ENCODE measurements around the gene FLVCR2. TPM values are rescaled to one million over a fixed set of nuclear protein-coding genes. Genes with fewer than 3 reads are reported as not detected.

Gene FLVCR2
- total RNA-seq, 2 donors from 2014 or later = 6.2 to 8.9 TPM

DNA sequence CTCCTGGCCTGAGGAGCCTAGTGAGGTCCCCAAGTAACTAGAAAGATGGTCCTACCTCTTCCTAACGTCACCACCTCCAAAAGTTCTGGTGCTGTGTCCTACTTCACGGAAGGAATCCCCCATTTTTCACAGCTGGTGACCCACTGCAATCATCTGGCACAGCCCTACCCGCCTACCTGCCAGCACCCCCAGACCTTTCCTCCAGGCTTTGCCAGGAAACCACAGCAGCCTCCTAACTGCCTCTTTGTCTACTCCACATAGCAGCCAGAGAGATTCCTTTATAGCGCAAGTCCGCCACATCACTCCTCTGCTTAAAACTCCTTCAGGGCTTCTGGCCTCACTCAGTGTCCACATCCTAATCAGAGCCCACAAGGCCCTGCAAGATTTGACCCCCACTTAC is 13.4 kb upstream of the FLVCR2 start:
- 79 to 84% methylated on average over 3 to 5 of the region's 5 CpGs for WGBS, 2 experiments (ENCODE audit: insufficient coverage in 1 of 2, insufficient read length in 1 of 2)
- H3K36me3 Mint-ChIP-seq (ENCODE audit: low read depth) = no peaks in the 10 kb centered on the region
- peaks cover 19% of the 10 kb centered on the region for H3K27me3 Mint-ChIP-seq (ENCODE audit: insufficient read depth)
- Histone ChIP-seq H3K4me1 (ENCODE audit: control insufficient read depth, insufficient read depth, low read length) (no peaks in the 10 kb centered on the region), H3K36me3 (ENCODE audit: control insufficient read depth, insufficient read depth, low read length) (no peaks in the 10 kb centered on the region), H3K27ac (ENCODE audit: low read depth, low read length) (no peak overlapping the region), H3K9me3 (ENCODE audit: control insufficient read depth, low read length) (no peaks in the 10 kb centered on the region), H3K9ac (ENCODE audit: extremely low read depth, low read length, poor library complexity, severe bottlenecking) (no peak overlapping the region), H3K27me3 (ENCODE audit: control insufficient read depth, insufficient read depth, low read length, poor library complexity, severe bottlenecking) (no peaks in the 10 kb centered on the region), H3K4me3 (ENCODE audit: low read length) (no peak overlapping the region)
- no peak overlapping the region for H3K4me3 Mint-ChIP-seq
- H3K9me3 Mint-ChIP-seq = no peaks in the 10 kb centered on the region
- no peak for DNase-seq
- no peaks in the 10 kb centered on the region for H3K4me1 Mint-ChIP-seq
- H3K27ac Mint-ChIP-seq = no peak overlapping the region
- TF ChIP-seq, protein P1, sequence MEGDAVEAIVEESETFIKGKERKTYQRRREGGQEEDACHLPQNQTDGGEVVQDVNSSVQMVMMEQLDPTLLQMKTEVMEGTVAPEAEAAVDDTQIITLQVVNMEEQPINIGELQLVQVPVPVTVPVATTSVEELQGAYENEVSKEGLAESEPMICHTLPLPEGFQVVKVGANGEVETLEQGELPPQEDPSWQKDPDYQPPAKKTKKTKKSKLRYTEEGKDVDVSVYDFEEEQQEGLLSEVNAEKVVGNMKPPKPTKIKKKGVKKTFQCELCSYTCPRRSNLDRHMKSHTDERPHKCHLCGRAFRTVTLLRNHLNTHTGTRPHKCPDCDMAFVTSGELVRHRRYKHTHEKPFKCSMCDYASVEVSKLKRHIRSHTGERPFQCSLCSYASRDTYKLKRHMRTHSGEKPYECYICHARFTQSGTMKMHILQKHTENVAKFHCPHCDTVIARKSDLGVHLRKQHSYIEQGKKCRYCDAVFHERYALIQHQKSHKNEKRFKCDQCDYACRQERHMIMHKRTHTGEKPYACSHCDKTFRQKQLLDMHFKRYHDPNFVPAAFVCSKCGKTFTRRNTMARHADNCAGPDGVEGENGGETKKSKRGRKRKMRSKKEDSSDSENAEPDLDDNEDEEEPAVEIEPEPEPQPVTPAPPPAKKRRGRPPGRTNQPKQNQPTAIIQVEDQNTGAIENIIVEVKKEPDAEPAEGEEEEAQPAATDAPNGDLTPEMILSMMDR (conservative IDR thresholded peaks at IDR 0.05) = no peak

DNA sequence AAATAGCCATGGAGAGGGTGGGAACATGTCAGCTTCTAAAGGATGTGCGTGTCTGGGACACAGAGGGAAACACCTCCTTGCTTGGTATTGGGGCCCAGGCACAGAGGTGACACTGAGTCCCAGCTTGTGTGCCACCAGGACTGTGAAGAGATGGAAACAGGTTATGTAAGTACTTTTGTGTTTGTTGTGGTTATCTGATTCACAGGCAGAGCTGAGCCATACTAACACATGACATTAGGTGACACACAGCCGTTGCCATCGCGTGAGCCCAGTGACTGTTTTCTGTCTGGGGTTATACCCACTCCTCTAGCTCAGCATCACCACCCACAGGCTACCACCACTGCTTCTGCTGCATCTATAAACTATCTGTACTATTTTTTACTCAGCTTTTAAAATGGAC is 12.1 kb upstream of the FLVCR2 start:
- no peaks in the 10 kb centered on the region for H3K4me1 Mint-ChIP-seq
- H3K9me3 ChIP-seq (ENCODE audit: control insufficient read depth, low read length) = no peaks in the 10 kb centered on the region
- WGBS, 2 experiments (ENCODE audit: insufficient coverage in 1 of 2, insufficient read length in 1 of 2) = 90 to 91% methylated on average over 3 to 4 of the region's 4 CpGs
- H3K36me3 Mint-ChIP-seq (ENCODE audit: low read depth) = no peaks in the 10 kb centered on the region
- H3K27ac Mint-ChIP-seq = no peak overlapping the region
- H3K4me3 ChIP-seq (ENCODE audit: low read length) = no peak overlapping the region
- H3K4me3 Mint-ChIP-seq = no peak overlapping the region
- no peak for DNase-seq
- no peaks in the 10 kb centered on the region for H3K27me3 ChIP-seq (ENCODE audit: control insufficient read depth, insufficient read depth, low read length, poor library complexity, severe bottlenecking)
- H3K36me3 ChIP-seq (ENCODE audit: control insufficient read depth, insufficient read depth, low read length) = no peaks in the 10 kb centered on the region
- peaks cover 14% of the 10 kb centered on the region for H3K27me3 Mint-ChIP-seq (ENCODE audit: insufficient read depth)
- no peaks in the 10 kb centered on the region for H3K9me3 Mint-ChIP-seq
- no peaks in the 10 kb centered on the region for H3K4me1 ChIP-seq (ENCODE audit: control insufficient read depth, insufficient read depth, low read length)
- H3K27ac ChIP-seq (ENCODE audit: low read depth, low read length) = no peak overlapping the region
- TF ChIP-seq, protein P1 (conservative IDR thresholded peaks at IDR 0.05) = no peak
- H3K9ac ChIP-seq (ENCODE audit: extremely low read depth, low read length, poor library complexity, severe bottlenecking) = no peak overlapping the region

DNA sequence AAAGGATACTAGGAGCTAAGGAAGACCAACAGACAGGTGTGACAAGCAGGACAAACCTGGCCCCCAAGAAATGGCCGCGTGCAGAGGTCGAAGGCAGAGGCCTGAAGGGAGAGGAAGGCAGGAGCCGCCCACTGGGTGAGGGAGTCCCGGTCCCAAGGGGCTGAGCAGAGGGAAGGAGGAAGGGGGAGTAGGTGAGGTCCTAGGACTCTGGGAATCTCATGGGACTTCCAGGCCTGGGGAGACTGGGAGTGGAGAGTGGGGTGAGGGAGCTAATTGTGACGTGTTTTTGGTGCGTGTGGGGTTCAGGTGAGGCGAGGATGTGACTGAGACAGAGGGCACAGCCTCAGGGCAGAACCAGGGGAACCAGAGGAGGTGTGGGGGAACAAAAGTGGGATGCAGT is 11.7 kb upstream of the FLVCR2 start:
- Mint-ChIP-seq H3K4me3 (no peak overlapping the region), H3K4me1 (no peaks in the 10 kb centered on the region), H3K36me3 (ENCODE audit: low read depth) (no peaks in the 10 kb centered on the region), H3K9me3 (no peaks in the 10 kb centered on the region), H3K27ac (no peak overlapping the region), H3K27me3 (ENCODE audit: insufficient read depth) (peaks cover 14% of the 10 kb centered on the region)
- no peak for DNase-seq
- H3K27me3 ChIP-seq (ENCODE audit: control insufficient read depth, insufficient read depth, low read length, poor library complexity, severe bottlenecking) = no peaks in the 10 kb centered on the region
- H3K4me3 ChIP-seq (ENCODE audit: low read length) = no peak overlapping the region
- no peaks in the 10 kb centered on the region for H3K4me1 ChIP-seq (ENCODE audit: control insufficient read depth, insufficient read depth, low read length)
- no peaks in the 10 kb centered on the region for H3K9me3 ChIP-seq (ENCODE audit: control insufficient read depth, low read length)
- TF ChIP-seq, protein P1 (conservative IDR thresholded peaks at IDR 0.05) = no peak
- no peak overlapping the region for H3K9ac ChIP-seq (ENCODE audit: extremely low read depth, low read length, poor library complexity, severe bottlenecking)
- no peak overlapping the region for H3K27ac ChIP-seq (ENCODE audit: low read depth, low read length)
- no peaks in the 10 kb centered on the region for H3K36me3 ChIP-seq (ENCODE audit: control insufficient read depth, insufficient read depth, low read length)
- WGBS, 2 experiments (ENCODE audit: insufficient coverage in 1 of 2, insufficient read length in 1 of 2) = 85 to 92% methylated on average over 8 of the region's 8 CpGs

Data from endodermal cell (in vitro differentiated cells).